BE2C (cell line): ENCODE results near the gene PLCB1.
"Not testable (repeated sequence)": the region's sequence is repeated elsewhere in the genome, so short reads cannot be mapped to it uniquely, and the experiment has no call there.

Experiments used
- DNase-seq: peaks from one replicate; pipeline ENCODE4 v3.0.0-alpha.2; 2020
- H3K27me3 ChIP-seq: fragments of 250-450 bp; sonication (Bioruptor Pico); 2 replicates; pipeline ENCODE4 v1.5.1; 2020; ENCODE audit warnings: mild to moderate bottlenecking
- H3K36me3 ChIP-seq: fragments of 250-450 bp; sonication (Bioruptor Pico); 2 replicates; pipeline ENCODE4 v1.5.1; 2020; ENCODE audit warnings: mild to moderate bottlenecking
- H3K4me1 ChIP-seq: fragments of 250-450 bp; sonication (Bioruptor Pico); 2 replicates; pipeline ENCODE4 v1.5.1; 2020
- H3K4me3 ChIP-seq: 2 replicates; pipeline ENCODE4 v1.5.1; 2011; ENCODE audit warnings: low read depth, low read length
- H3K9me3 ChIP-seq: fragments of 250-450 bp; sonication (Bioruptor Pico); 2 replicates; pipeline ENCODE4 v1.5.1; 2020
- CTCF ChIP-seq: IDR thresholded peaks from 2 replicates; pipeline ENCODE4 v1.5.1; 2012; ENCODE audit warnings: mild to moderate bottlenecking, low read depth, low read length

Gene PLCB1

GRCh38 chr20:8635837-8636236, 503.8 kb downstream of the PLCB1 start:
- Histone ChIP-seq H3K4me3 (no peak overlapping the region), H3K9me3 (no peaks in the 10 kb centered on the region), H3K27me3 (no peaks in the 10 kb centered on the region), H3K36me3 (no peaks in the 10 kb centered on the region), H3K4me1 (peaks cover 35% of the 10 kb centered on the region)
- no peak for DNase-seq
- no peak for TF ChIP-seq CTCF

- no peak for TF ChIP-seq CTCF
- peak; percentile 75 for DNase-seq
- peaks cover 22% of the 10 kb centered on the region for H3K4me1 ChIP-seq
- H3K4me3 ChIP-seq, result no peak overlapping the region
- no peaks in the 10 kb centered on the region for H3K9me3 ChIP-seq
- H3K27me3 ChIP-seq, result no peaks in the 10 kb centered on the region
- no peaks in the 10 kb centered on the region for H3K36me3 ChIP-seq
Observed at GRCh38 chr20:8639112-8639778, 507.2 kb downstream of the PLCB1 start.

- no peak overlapping the region for H3K4me3 ChIP-seq
- peaks cover 16% of the 10 kb centered on the region for H3K4me1 ChIP-seq
- no peaks in the 10 kb centered on the region for H3K27me3 ChIP-seq
- no peak for TF ChIP-seq CTCF
- no peaks in the 10 kb centered on the region for H3K9me3 ChIP-seq
- no peak for DNase-seq
- H3K36me3 ChIP-seq, result no peaks in the 10 kb centered on the region
Observed at GRCh38 chr20:8640461-8640860, 508.4 kb downstream of the PLCB1 start.

- H3K36me3 ChIP-seq, result peaks cover 5% of the 10 kb centered on the region; the same call in 1 of the 2 replicates
- H3K4me1 ChIP-seq, result peaks cover 16% of the 10 kb centered on the region
- DNase-seq, result no peak
- H3K27me3 ChIP-seq, result no peaks in the 10 kb centered on the region
- TF ChIP-seq CTCF, result no peak
- no peaks in the 10 kb centered on the region for H3K9me3 ChIP-seq
- H3K4me3 ChIP-seq, result no peak overlapping the region
Observed at GRCh38 chr20:8642247-8642646, 510.2 kb downstream of the PLCB1 start.

GRCh38 chr20:8644468-8644867, 512.4 kb downstream of the PLCB1 start:
- not testable (repeated sequence) for H3K4me1 ChIP-seq, H3K36me3 ChIP-seq, H3K4me3 ChIP-seq, DNase-seq, H3K9me3 ChIP-seq, H3K27me3 ChIP-seq

- Histone ChIP-seq H3K4me3 (no peak overlapping the region), H3K4me1 (peaks cover 6% of the 10 kb centered on the region; the same call in 1 of the 2 replicates), H3K9me3 (no peaks in the 10 kb centered on the region), H3K27me3 (no peaks in the 10 kb centered on the region), H3K36me3 (peaks cover 7% of the 10 kb centered on the region)
- DNase-seq, result no peak
- TF ChIP-seq CTCF, result no peak
Observed at GRCh38 chr20:8645326-8645725, 513.3 kb downstream of the PLCB1 start.
